Measurements from ENCODE around the gene PRKCE. TPM values are rescaled to one million over a fixed set of nuclear protein-coding genes. Genes with fewer than 3 reads are reported as not detected.

The PRKCE gene
- total RNA-seq, 1 donor from 2014 or later: 21.0 TPM

- no peaks in the 10 kb centered on the region for H3K27me3 ChIP-seq (ENCODE audit: control insufficient read depth, insufficient read depth, low read length)
- no peak for DNase-seq (ENCODE audit: low read depth)
- no peak for TF ChIP-seq CTCF (IDR thresholded peaks at IDR 0.05; ENCODE audit: insufficient read depth, low read length, poor library complexity, severe bottlenecking)
- no peaks in the 10 kb centered on the region for H3K36me3 ChIP-seq (ENCODE audit: control insufficient read depth, insufficient read depth, low read length)
- no peak overlapping the region for H3K4me3 ChIP-seq (ENCODE audit: low read depth, low read length)
Measured at GRCh38 chr2:46079985-46080560, 428.6 kb downstream of the PRKCE start.

GRCh38 chr2:46082531-46083485 is 431.3 kb downstream of the PRKCE start:
- no peak for DNase-seq (ENCODE audit: low read depth)
- no peak for TF ChIP-seq CTCF (IDR thresholded peaks at IDR 0.05; ENCODE audit: insufficient read depth, low read length, poor library complexity, severe bottlenecking)
- Histone ChIP-seq H3K4me3 (ENCODE audit: low read depth, low read length) (no peak overlapping the region), H3K27me3 (ENCODE audit: control insufficient read depth, insufficient read depth, low read length) (no peaks in the 10 kb centered on the region), H3K36me3 (ENCODE audit: control insufficient read depth, insufficient read depth, low read length) (no peaks in the 10 kb centered on the region)

- TF ChIP-seq CTCF (IDR thresholded peaks at IDR 0.05; ENCODE audit: insufficient read depth, low read length, poor library complexity, severe bottlenecking): no peak
- H3K36me3 ChIP-seq (ENCODE audit: control insufficient read depth, insufficient read depth, low read length): no peaks in the 10 kb centered on the region
- DNase-seq (ENCODE audit: low read depth): no peak
- H3K27me3 ChIP-seq (ENCODE audit: control insufficient read depth, insufficient read depth, low read length): no peaks in the 10 kb centered on the region
- H3K4me3 ChIP-seq (ENCODE audit: low read depth, low read length): no peak overlapping the region
Measured at GRCh38 chr2:46086578-46087070, 435.1 kb downstream of the PRKCE start.

GRCh38 chr2:46087492-46087891 is 436.0 kb downstream of the PRKCE start:
- no peak for TF ChIP-seq CTCF (IDR thresholded peaks at IDR 0.05; ENCODE audit: insufficient read depth, low read length, poor library complexity, severe bottlenecking)
- Histone ChIP-seq H3K4me3 (ENCODE audit: low read depth, low read length) (no peak overlapping the region), H3K27me3 (ENCODE audit: control insufficient read depth, insufficient read depth, low read length) (no peaks in the 10 kb centered on the region), H3K36me3 (ENCODE audit: control insufficient read depth, insufficient read depth, low read length) (no peaks in the 10 kb centered on the region)
- DNase-seq (ENCODE audit: low read depth): no peak

GRCh38 chr2:46091004-46091403 is 439.5 kb downstream of the PRKCE start:
- no peak for DNase-seq (ENCODE audit: low read depth)
- H3K4me3 ChIP-seq (ENCODE audit: low read depth, low read length): no peak overlapping the region
- H3K36me3 ChIP-seq (ENCODE audit: control insufficient read depth, insufficient read depth, low read length): no peaks in the 10 kb centered on the region
- no peak for TF ChIP-seq CTCF (IDR thresholded peaks at IDR 0.05; ENCODE audit: insufficient read depth, low read length, poor library complexity, severe bottlenecking)
- no peaks in the 10 kb centered on the region for H3K27me3 ChIP-seq (ENCODE audit: control insufficient read depth, insufficient read depth, low read length)
